DMS 273 (cell line): ENCODE results near the gene CCNY.
A peak's percentile ranks its signal among the peaks of the same experiment; 100 is the strongest.

Experiments used
- DNase-seq: peaks from one replicate; lab custom pipeline; 2025; ENCODE audit not compliant: unreplicated experiment; lab: John Stamatoyannopoulos, UW

CCNY gene

GRCh38 chr10:35331894-35332640 is 4.2 kb upstream of the CCNY start:
- peak; percentile 34 for DNase-seq

- no peak for DNase-seq
Observed at GRCh38 chr10:35334297-35334696, 2.0 kb upstream of the CCNY start.

- DNase-seq: peak; percentile 54
Observed at GRCh38 chr10:35335133-35336083, 901 bp upstream of the CCNY start.

- DNase-seq: peak; percentile 60
Observed at GRCh38 chr10:35336921-35337823, 863 bp downstream of the CCNY start.

- peak; percentile 36 for DNase-seq
Observed at GRCh38 chr10:35339942-35340341, 3.6 kb downstream of the CCNY start.

GRCh38 chr10:35340975-35341374 is 4.7 kb downstream of the CCNY start:
- no peak for DNase-seq

GRCh38 chr10:35341521-35341920 is 5.2 kb downstream of the CCNY start:
- no peak for DNase-seq

- DNase-seq: no peak
Observed at GRCh38 chr10:35342183-35342753, 6.0 kb downstream of the CCNY start.

GRCh38 chr10:35343739-35344138 is 7.4 kb downstream of the CCNY start:
- DNase-seq: no peak

- DNase-seq: no peak
Observed at GRCh38 chr10:35345383-35345742, 9.1 kb downstream of the CCNY start.

- no peak for DNase-seq
Observed at GRCh38 chr10:35346248-35346647, 9.9 kb downstream of the CCNY start.

GRCh38 chr10:35347121-35347562 is 10.8 kb downstream of the CCNY start:
- DNase-seq: no peak

- DNase-seq: no peak
Observed at GRCh38 chr10:35347899-35348608, 11.7 kb downstream of the CCNY start.

GRCh38 chr10:35348609-35349388 is 12.5 kb downstream of the CCNY start:
- no peak for DNase-seq

GRCh38 chr10:35349389-35349915 is 13.1 kb downstream of the CCNY start:
- peak; percentile 17 for DNase-seq

- no peak for DNase-seq
Observed at GRCh38 chr10:35351021-35351420, 14.7 kb downstream of the CCNY start.

- DNase-seq: no peak
Observed at GRCh38 chr10:35352097-35352496, 15.8 kb downstream of the CCNY start.

- DNase-seq: no peak
Observed at GRCh38 chr10:35352512-35352911, 16.2 kb downstream of the CCNY start.

- DNase-seq: no peak
Observed at GRCh38 chr10:35353395-35353794, 17.1 kb downstream of the CCNY start.
